Activated T-helper 17 cell treated with anti-CD3 and anti-CD28 coated beads, Interleukin-2, amount 50 U/mL, for 72 hours (primary cell): Measurements from ENCODE around the gene DDTL. TPM values are rescaled to one million over a fixed set of nuclear protein-coding genes. Genes with fewer than 3 reads are reported as not detected.
A peak's percentile ranks its signal among the peaks of the same experiment; 100 is the strongest.
"Not testable (repeated sequence)": the region's sequence is repeated elsewhere in the genome, so short reads cannot be mapped to it uniquely, and the experiment has no call there.

Experiments
- ATAC-seq: fragments of 150-1000 bp; cut with Tn5 transposase; replicated peaks from 2 replicates; pipeline ENCODE4 v1.10.0; 2021; ENCODE audit warnings: mild to moderate bottlenecking, moderate library complexity
- H3K27ac Mint-ChIP-seq: one replicate; pipeline ENCODE4 v1.8.0; 2022; ENCODE audit warnings: mixed read lengths
- H3K27me3 Mint-ChIP-seq: one replicate; pipeline ENCODE4 v1.8.0; 2022; ENCODE audit warnings: mixed read lengths
- H3K36me3 Mint-ChIP-seq: one replicate; pipeline ENCODE4 v1.8.0; 2022; ENCODE audit warnings: low read depth, mild to moderate bottlenecking, mixed read lengths
- H3K4me1 Mint-ChIP-seq: one replicate; pipeline ENCODE4 v1.8.0; 2022; ENCODE audit warnings: mixed read lengths
- H3K4me3 Mint-ChIP-seq: one replicate; pipeline ENCODE4 v1.8.0; 2022; ENCODE audit warnings: mild to moderate bottlenecking, mixed read lengths
- H3K9me3 Mint-ChIP-seq: one replicate; pipeline ENCODE4 v1.8.0; 2022; ENCODE audit warnings: mixed read lengths
- total RNA-seq, 2 donors: library from RNA; stranded (reverse); gene quantifications; one replicate each; pipeline ENCODE4 v1.2.3, GENCODE V29; 2022

Gene DDTL
- total RNA-seq, 2 donors from 2014 or later: 2.8 to 4.9 TPM

GRCh38 chr22:23984430-23984829 lies 17.7 kb downstream of the DDTL start:
- H3K27ac Mint-ChIP-seq: peak overlapping the region; percentile 17

GRCh38 chr22:23986089-23986488 lies 19.4 kb downstream of the DDTL start:
- not testable (repeated sequence) for H3K27me3 Mint-ChIP-seq, H3K4me3 Mint-ChIP-seq, H3K36me3 Mint-ChIP-seq, ATAC-seq, H3K9me3 Mint-ChIP-seq
- Mint-ChIP-seq H3K27ac (peak overlapping the region; percentile 5), H3K4me1 (peaks cover 11% of the 10 kb centered on the region)

More at GRCh38 chr22:23984430-23984829, 17.7 kb downstream of the DDTL start:
- Mint-ChIP-seq H3K4me3 (no peak overlapping the region), H3K27me3 (no peaks in the 10 kb centered on the region), H3K9me3 (no peaks in the 10 kb centered on the region), H3K36me3 (no peaks in the 10 kb centered on the region), H3K4me1 (peaks cover 11% of the 10 kb centered on the region)
- peak; percentile 90 for ATAC-seq

GRCh38 chr22:23986538-23987178 lies 20.0 kb downstream of the DDTL start:
- H3K27me3 Mint-ChIP-seq, H3K4me3 Mint-ChIP-seq, H3K36me3 Mint-ChIP-seq, H3K9me3 Mint-ChIP-seq, ATAC-seq: not testable (repeated sequence)
- Mint-ChIP-seq H3K27ac (peak overlapping the region; percentile 5), H3K4me1 (peaks cover 11% of the 10 kb centered on the region)

GRCh38 chr22:23989583-23990244 lies 23.0 kb downstream of the DDTL start:
- H3K27ac Mint-ChIP-seq: peak overlapping the region; percentile 67

DNA sequence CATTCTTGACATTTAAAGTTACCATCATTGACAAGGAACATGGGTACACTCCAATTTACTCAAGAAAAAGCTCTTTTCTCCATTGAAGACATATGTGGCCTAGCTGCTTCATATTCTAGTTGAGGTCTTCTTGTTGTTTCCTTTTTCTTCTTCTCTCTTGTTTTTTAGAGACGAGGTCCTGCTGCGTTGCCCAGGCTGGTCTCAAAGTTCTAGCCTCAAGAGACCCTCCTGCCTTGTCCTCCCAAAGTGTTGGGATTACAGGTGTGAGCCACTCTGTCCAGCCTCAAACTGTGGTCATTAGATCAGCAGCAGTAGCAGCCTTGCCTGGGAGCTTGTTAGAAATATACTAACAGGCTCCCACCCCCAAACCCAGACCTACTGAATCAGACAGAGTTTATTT lies 26.4 kb downstream of the DDTL start:
- not testable (repeated sequence) for ATAC-seq, H3K4me1 Mint-ChIP-seq, H3K36me3 Mint-ChIP-seq, H3K4me3 Mint-ChIP-seq, H3K9me3 Mint-ChIP-seq, H3K27me3 Mint-ChIP-seq
- peak overlapping the region; percentile 14 for H3K27ac Mint-ChIP-seq

More at GRCh38 chr22:23989583-23990244, 23.0 kb downstream of the DDTL start:
- not testable (repeated sequence) for H3K4me3 Mint-ChIP-seq, H3K9me3 Mint-ChIP-seq, H3K36me3 Mint-ChIP-seq, H3K4me1 Mint-ChIP-seq, H3K27me3 Mint-ChIP-seq
- ATAC-seq: peak; percentile 64

- ATAC-seq, H3K27ac Mint-ChIP-seq, H3K4me1 Mint-ChIP-seq, H3K9me3 Mint-ChIP-seq, H3K4me3 Mint-ChIP-seq, H3K36me3 Mint-ChIP-seq, H3K27me3 Mint-ChIP-seq: not testable (repeated sequence)
Measured at GRCh38 chr22:23993581-23994177, 27.0 kb downstream of the DDTL start.

DNA sequence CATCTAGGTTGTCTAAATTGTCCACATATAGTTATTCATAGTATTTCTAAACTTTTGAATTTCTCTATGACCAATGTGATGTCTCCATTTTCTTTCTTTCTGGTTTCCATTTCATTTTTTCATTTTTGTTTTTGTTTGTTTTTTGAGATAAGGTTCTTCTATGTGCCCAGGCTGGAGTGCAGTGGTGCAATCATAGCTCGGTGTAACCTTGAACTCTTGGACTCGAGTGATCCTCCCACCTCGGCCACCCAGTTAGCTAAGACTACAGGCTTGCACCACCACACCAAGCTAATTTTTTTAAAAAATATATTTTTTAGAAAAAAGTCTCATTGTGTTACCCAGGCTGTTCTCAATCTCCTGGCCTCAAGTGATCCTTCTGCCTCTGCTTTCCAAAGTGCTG lies 30.4 kb downstream of the DDTL start:
- Mint-ChIP-seq H3K4me3 (no peak overlapping the region), H3K9me3 (no peaks in the 10 kb centered on the region), H3K27me3 (peaks cover 5% of the 10 kb centered on the region), H3K27ac (no peak overlapping the region), H3K36me3 (no peaks in the 10 kb centered on the region), H3K4me1 (no peaks in the 10 kb centered on the region)
- no peak for ATAC-seq

DNA sequence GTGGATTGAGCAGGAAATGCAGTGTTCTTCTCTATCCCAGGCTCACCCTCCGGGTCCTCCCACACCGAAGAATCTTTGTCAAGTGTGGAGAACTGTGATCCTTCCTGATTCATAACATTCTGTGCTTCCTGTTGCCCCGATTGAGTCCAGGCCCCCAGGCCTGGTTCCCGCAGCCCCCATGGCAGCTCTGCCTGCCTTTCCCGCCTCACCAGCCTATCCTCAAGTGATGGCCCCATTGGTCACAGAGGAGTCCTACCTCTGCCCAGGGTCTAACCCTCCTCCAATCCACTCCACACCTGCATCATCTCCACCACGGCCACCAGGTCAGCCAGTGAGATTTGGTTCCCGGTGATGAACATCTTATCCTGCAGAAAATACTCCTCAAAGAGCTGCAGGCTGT lies 33.1 kb downstream of the DDTL start:
- not testable (repeated sequence) for H3K4me3 Mint-ChIP-seq, ATAC-seq, H3K9me3 Mint-ChIP-seq, H3K4me1 Mint-ChIP-seq, H3K36me3 Mint-ChIP-seq, H3K27ac Mint-ChIP-seq
- H3K27me3 Mint-ChIP-seq: peaks cover 13% of the 10 kb centered on the region

- Mint-ChIP-seq H3K27me3 (peaks cover 13% of the 10 kb centered on the region), H3K4me3 (no peak overlapping the region), H3K27ac (no peak overlapping the region), H3K9me3 (no peaks in the 10 kb centered on the region), H3K36me3 (no peaks in the 10 kb centered on the region), H3K4me1 (no peaks in the 10 kb centered on the region)
- ATAC-seq: no peak
Measured at GRCh38 chr22:24001314-24001713, 34.6 kb downstream of the DDTL start.

DNA sequence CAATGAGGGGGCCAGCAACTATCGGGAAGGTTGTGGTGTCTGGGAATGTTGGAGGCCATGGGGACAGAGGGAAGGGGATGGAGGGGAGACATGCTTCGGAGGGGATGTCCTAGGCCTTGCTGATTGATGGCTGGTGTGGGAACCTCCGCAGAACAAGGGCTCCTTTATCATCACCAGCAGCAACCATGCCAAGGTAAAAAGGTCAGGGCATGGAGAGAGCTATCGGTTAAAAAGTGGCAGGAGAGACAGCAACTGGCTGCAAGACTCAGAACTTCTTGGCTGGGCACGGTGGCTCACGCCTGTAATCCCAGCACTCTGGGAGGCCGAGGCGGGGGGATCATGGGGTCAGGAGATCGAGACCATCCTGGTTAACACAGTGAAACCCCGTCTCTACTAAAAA lies 35.6 kb downstream of the DDTL start:
- Mint-ChIP-seq H3K9me3 (no peaks in the 10 kb centered on the region), H3K36me3 (no peaks in the 10 kb centered on the region)
- no peak for ATAC-seq

GRCh38 chr22:24002851-24003250 lies 36.2 kb downstream of the DDTL start:
- H3K36me3 Mint-ChIP-seq: no peaks in the 10 kb centered on the region
- no peak overlapping the region for H3K27ac Mint-ChIP-seq
- H3K4me1 Mint-ChIP-seq: no peaks in the 10 kb centered on the region
- H3K4me3 Mint-ChIP-seq: no peak overlapping the region
- H3K27me3 Mint-ChIP-seq: peaks cover 13% of the 10 kb centered on the region
- no peak for ATAC-seq
- H3K9me3 Mint-ChIP-seq: no peaks in the 10 kb centered on the region

More for the DNA sequence above, 35.6 kb downstream of the DDTL start:
- peaks cover 13% of the 10 kb centered on the region for H3K27me3 Mint-ChIP-seq
- no peaks in the 10 kb centered on the region for H3K4me1 Mint-ChIP-seq
- no peak overlapping the region for H3K4me3 Mint-ChIP-seq
- no peak overlapping the region for H3K27ac Mint-ChIP-seq

DNA sequence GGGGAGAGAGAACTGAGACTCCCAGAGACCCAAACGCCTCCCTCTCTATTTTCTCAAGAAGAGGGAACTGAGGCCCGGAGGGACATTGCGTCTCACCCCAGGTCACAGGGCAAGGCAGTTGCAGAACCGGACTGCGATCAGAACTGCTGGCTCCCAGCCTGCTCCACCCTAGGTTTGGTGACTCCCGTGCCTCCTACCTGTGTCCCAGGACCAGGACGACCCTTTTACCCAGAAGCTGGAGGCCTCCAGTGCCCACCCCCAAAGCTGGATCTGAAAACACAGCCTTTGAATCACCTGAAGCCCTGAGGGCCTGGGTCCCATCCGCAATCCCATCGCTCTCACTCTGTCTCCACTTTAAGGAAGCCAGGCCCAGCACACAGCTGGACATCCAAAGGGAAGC lies 37.2 kb downstream of the DDTL start:
- Mint-ChIP-seq H3K9me3 (no peaks in the 10 kb centered on the region), H3K4me1 (no peaks in the 10 kb centered on the region), H3K27me3 (peaks cover 13% of the 10 kb centered on the region), H3K27ac (no peak overlapping the region), H3K36me3 (no peaks in the 10 kb centered on the region), H3K4me3 (no peak overlapping the region)
- ATAC-seq: no peak

- H3K36me3 Mint-ChIP-seq: no peaks in the 10 kb centered on the region
- peak within 1 kb of the TSS; percentile 56 for H3K27ac Mint-ChIP-seq
- H3K27me3 Mint-ChIP-seq: peaks cover 13% of the 10 kb centered on the region
- no peak within 1 kb of the TSS for H3K4me3 Mint-ChIP-seq
- H3K9me3 Mint-ChIP-seq: no peaks in the 10 kb centered on the region
- no peaks in the 10 kb centered on the region for H3K4me1 Mint-ChIP-seq
- no peak for ATAC-seq
Measured at GRCh38 chr22:24005201-24005600, 38.5 kb downstream of the DDTL start, which contains the start of gene GSTT4. GSTT4 (minus strand) TSS chr22:24005453; CDS start chr22:24005356, 97 bp downstream.

DNA sequence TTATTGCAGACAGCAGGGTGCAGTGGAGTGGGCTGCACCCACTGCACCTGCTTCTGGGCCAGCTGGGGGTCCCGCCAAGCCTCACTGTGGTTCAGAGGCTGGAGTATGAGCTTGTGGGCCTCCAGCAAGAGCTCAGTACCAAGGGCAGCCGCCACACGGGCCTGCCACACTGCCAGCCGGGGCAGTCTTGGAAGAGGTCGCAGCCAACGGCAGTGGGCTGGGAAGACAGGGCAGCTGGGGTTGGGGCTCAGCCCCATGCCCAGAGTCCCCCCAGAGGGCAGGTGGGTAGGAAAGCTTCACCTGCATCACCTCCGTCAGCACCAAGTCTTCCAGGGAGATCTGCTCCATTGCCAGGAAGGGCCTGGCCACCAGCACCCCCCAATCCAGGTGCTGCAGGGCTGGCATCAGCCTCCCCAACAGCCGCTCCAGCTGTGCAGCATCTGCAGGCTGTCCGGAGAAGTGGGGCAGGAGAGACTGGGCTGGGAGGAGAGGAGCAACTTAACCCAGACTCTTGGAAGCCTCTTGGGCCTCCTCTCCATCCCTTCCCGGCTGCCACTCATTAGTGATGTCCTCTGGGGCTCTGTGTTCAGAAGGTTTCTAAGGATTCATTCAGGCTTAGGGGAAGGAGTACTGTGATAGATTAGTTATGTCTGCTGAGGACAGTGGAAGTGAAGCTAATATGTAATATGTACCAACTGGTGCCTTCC lies 39.7 kb downstream of the DDTL start:
- Mint-ChIP-seq H3K4me3 (no peak overlapping the region), H3K4me1 (no peaks in the 10 kb centered on the region), H3K27ac (peak overlapping the region; percentile 56), H3K9me3 (no peaks in the 10 kb centered on the region), H3K36me3 (peaks cover 5% of the 10 kb centered on the region), H3K27me3 (peaks cover 13% of the 10 kb centered on the region)
- no peak for ATAC-seq

DNA sequence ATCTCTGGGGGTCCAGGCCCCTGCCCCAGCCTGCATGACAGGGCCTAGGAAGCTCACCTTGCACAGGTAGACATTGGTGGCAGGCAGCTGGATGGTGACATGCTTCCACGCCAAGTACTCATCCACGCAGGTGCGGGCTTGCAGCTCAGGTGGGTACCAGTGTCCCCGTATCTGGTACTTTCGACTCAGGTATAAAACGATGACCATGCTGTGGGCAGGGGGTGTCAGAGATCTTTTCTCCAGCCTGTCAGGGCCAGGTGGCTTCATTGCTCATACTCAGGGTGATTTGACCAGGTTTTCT lies 40.2 kb downstream of the DDTL start:
- no peak overlapping the region for H3K27ac Mint-ChIP-seq
- no peak for ATAC-seq

More for the DNA sequence above, 40.2 kb downstream of the DDTL start:
- Mint-ChIP-seq H3K9me3 (no peaks in the 10 kb centered on the region), H3K27me3 (peaks cover 10% of the 10 kb centered on the region), H3K4me3 (no peak overlapping the region), H3K36me3 (peaks cover 10% of the 10 kb centered on the region), H3K4me1 (no peaks in the 10 kb centered on the region)
